ENCODE results near the gene MRPL32.

MRPL32 gene

DNA sequence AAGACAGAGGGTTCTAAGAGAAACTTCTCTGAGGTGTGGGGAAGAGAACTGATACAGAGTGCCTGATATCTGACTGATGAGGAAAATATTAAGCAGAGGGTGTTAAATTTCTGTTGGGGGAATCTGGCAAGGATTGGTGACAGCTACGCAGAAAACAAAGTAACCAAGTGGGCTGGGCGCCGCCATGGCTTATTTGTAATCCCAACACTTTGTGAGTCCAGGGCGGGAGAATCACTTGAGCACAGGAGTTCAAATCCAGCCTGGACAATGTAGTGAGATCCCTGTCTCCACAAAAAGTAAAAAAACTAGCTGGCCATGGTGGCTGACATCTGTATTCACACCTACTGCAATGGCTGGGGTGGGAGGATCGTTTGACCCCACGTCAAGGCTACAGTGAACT, 18.2 kb upstream of the MRPL32 start:
- no peak overlapping the region for H3K4me3 ChIP-seq (replicated peaks; ENCODE audit: low read depth, low read length)
- no peak for DNase-seq (ENCODE audit: low read depth)
- no peak for TF ChIP-seq CTCF (IDR thresholded peaks at IDR 0.05; ENCODE audit: low read length, missing control alignments)

- DNase-seq (ENCODE audit: low read depth) = peak; percentile 94
- TF ChIP-seq CTCF (IDR thresholded peaks at IDR 0.05; ENCODE audit: low read length, missing control alignments) = no peak
- peak overlapping the region; percentile 32 for H3K4me3 ChIP-seq (replicated peaks; ENCODE audit: low read depth, low read length)
These were observed 17.6 kb upstream of the MRPL32 start for GRCh38 chr7:42914421-42915045.

DNA sequence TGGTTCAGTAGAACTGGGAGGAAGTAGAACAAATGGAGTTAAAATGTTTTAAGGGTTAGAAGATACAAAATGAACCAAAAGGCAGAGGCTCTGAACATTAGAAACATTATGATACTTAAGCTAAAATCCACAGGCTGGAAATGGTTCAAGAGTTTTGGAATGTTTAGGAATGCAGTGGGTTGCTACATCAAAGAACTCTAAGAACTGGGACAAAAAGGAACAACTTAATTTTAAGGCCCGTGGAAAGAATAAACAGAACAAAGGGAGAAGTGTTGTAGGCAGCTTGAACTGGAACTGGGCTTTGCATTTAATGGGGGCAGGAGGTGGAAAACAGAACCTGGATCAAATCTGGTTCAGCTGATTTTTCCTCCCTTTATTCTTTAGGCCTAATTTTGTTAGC, 16.8 kb upstream of the MRPL32 start:
- no peak for TF ChIP-seq CTCF (IDR thresholded peaks at IDR 0.05; ENCODE audit: low read length, missing control alignments)
- DNase-seq (ENCODE audit: low read depth) = peak; percentile 71
- H3K4me3 ChIP-seq (replicated peaks; ENCODE audit: low read depth, low read length) = peak overlapping the region; percentile 32

- no peak for DNase-seq (ENCODE audit: low read depth)
- TF ChIP-seq CTCF (IDR thresholded peaks at IDR 0.05; ENCODE audit: low read length, missing control alignments) = no peak
- no peak overlapping the region for H3K4me3 ChIP-seq (replicated peaks; ENCODE audit: low read depth, low read length)
These were observed 10.0 kb upstream of the MRPL32 start for GRCh38 chr7:42922017-42922753.

DNA sequence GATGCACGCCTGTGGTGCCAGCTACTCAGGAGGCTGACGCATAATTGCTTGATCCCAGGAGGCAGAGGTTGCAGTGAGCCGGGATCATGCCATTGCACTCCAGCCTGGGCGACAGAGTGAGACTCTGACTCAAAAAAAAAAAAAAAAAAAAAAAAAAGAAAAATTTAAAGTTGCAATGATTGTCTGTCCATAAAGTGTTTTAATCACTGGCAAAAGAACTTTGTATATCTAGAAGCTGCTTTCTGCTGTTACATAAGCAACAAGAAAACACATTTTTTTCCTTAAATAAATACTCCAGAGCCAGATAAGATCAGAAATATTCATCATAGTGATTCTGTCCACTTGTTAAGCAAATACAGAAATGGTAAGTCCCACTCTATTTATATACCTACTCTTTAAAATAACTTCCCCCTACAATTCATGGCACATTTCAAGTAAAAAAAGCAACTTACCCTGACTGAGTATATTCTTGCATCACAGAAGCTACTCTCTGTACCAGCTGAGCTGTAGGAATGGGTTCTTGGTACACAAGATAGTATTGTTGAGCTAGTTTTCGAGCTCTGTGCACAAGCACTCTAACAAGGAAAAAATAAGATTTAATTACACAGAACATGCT, 7.8 kb upstream of the MRPL32 start:
- no peak for DNase-seq (ENCODE audit: low read depth)
- H3K4me3 ChIP-seq (replicated peaks; ENCODE audit: low read depth, low read length) = no peak overlapping the region
- TF ChIP-seq CTCF (IDR thresholded peaks at IDR 0.05; ENCODE audit: low read length, missing control alignments) = no peak

GRCh38 chr7:42925630-42926029, 6.5 kb upstream of the MRPL32 start:
- no peak overlapping the region for H3K4me3 ChIP-seq (replicated peaks; ENCODE audit: low read depth, low read length)
- DNase-seq (ENCODE audit: low read depth) = no peak
- no peak for TF ChIP-seq CTCF (IDR thresholded peaks at IDR 0.05; ENCODE audit: low read length, missing control alignments)
